K562 (cell line): ENCODE measurements around the gene SLC39A11. TPM values are rescaled to one million over a fixed set of nuclear protein-coding genes. Genes with fewer than 3 reads are reported as not detected.

Source experiments
- BHLHE40 ChIP-seq: IDR thresholded peaks from 2 replicates; pipeline ENCODE4 v1.6.1; 2011; ENCODE audit warnings: low read length, improper control_type of control experiment
- HNRNPK ChIP-seq: fragments of 200-400 bp; formaldehyde crosslinking; IDR thresholded peaks from one replicate; pipeline ENCODE4 v1.6.1; 2018; ENCODE audit warnings: mild to moderate bottlenecking, low read depth, low read length; ENCODE audit not compliant: poor library complexity, severe bottlenecking
- HNRNPL ChIP-seq: fragments of 200-400 bp; formaldehyde crosslinking; IDR thresholded peaks from 2 replicates; pipeline ENCODE4 v1.6.1; 2017; ENCODE audit warnings: low read depth, mild to moderate bottlenecking, low read length
- MEF2D ChIP-seq: conservative IDR thresholded peaks from 2 replicates; pipeline ENCODE4 v1.6.1; 2016; ENCODE audit warnings: low read depth, missing genetic modification characterization, missing compliant biosample characterization
- NCOA6 ChIP-seq: fragments of 450-650 bp; IDR thresholded peaks from 2 replicates; pipeline ENCODE4 v1.6.1; 2017; ENCODE audit warnings: mild to moderate bottlenecking
- TRIM24 ChIP-seq, 2 experiments: fragments of 450-650 bp; IDR thresholded peaks; 2 replicates each; pipeline ENCODE4 v1.6.1; 2016
- ZNF282 ChIP-seq: sonication (generic); formaldehyde crosslinking; IDR thresholded peaks from 2 replicates; pipeline ENCODE4 v1.8.1; 2023; ENCODE audit warnings: missing genetic modification reagents
- ZNF384 ChIP-seq: IDR thresholded peaks from 2 replicates; pipeline ENCODE4 v1.6.1; 2012; ENCODE audit warnings: low read depth, low read length, improper control_type of control experiment
- ZNF696 ChIP-seq: fragments of 250-450 bp; sonication (Bioruptor Pico); conservative IDR thresholded peaks from 2 replicates; pipeline ENCODE4 v1.4.0; 2020; ENCODE audit warnings: mild to moderate bottlenecking, moderate library complexity
- ZNF830 ChIP-seq: fragments of 250-450 bp; sonication (Bioruptor Pico); IDR thresholded peaks from 2 replicates; pipeline ENCODE4 v1.5.0; 2021; ENCODE audit warnings: mild to moderate bottlenecking
- ZZZ3 ChIP-seq: fragments of 450-650 bp; IDR thresholded peaks from 2 replicates; pipeline ENCODE4 v1.6.1; 2016; ENCODE audit warnings: antibody characterized with exemption, mild to moderate bottlenecking, moderate library complexity
- polyA plus RNA-seq, 8 experiments: library from polyadenylated mRNA; depleted of rRNA in 4 of 8; stranded (reverse) in 5 of 8; unstranded in 3 of 8; fragments of >200 nt; fragmentation: Nextera tagmentation in 2 of 8; fragmentation: Illumina TruSeq in 1 of 8; extraction: Ambion mirVana in 2 of 8; extraction: Trizol in 1 of 8; gene quantifications; 2 replicates each; pipeline versions ENCODE4 v1.2.1 to v1.2.3, GENCODE V29; 2011 to 2014; ENCODE audit warnings: inconsistent platforms in 1 of 8, missing spikeins in 1 of 8
- total RNA-seq, 7 experiments: library from RNA; depleted of rRNA in 6 of 7; stranded (reverse); fragments of >200 nt in 6 of 7; fragmentation: Illumina TruSeq in 2 of 7; extraction: Trizol in 2 of 7; gene quantifications; 2 replicates each; pipeline versions ENCODE4 v1.2.1 to v1.2.3, GENCODE V29; 2011 to 2021; ENCODE audit warnings: low replicate concordance in 1 of 7
- TF ChIP-seq, protein P1 (sequence below): fragments of 250-450 bp; sonication (Bioruptor Pico); IDR thresholded peaks from 2 replicates; pipeline ENCODE4 v1.8.0; 2021; ENCODE audit warnings: moderate library complexity, mild to moderate bottlenecking, inconsistent platforms
- TF ChIP-seq, protein P2 (sequence below): fragments of 250-450 bp; sonication (Bioruptor Pico); IDR thresholded peaks from 2 replicates; pipeline ENCODE4 v1.8.0; 2022; ENCODE audit warnings: inconsistent platforms
- TF ChIP-seq, protein P3 (sequence below): fragments of 200-600 bp; sonication (generic); IDR thresholded peaks from one replicate; pipeline ENCODE4 v1.6.1; 2012; ENCODE audit warnings: mild to moderate bottlenecking, low read depth, low read length, inconsistent platforms

The SLC39A11 gene
- total and polyA plus RNA-seq, 9 of the 15 experiments (the other 6 are each of a cell fraction or from before 2014, with no cell fraction given): 10.5 to 26.4 (median 13.4) TPM

DNA sequence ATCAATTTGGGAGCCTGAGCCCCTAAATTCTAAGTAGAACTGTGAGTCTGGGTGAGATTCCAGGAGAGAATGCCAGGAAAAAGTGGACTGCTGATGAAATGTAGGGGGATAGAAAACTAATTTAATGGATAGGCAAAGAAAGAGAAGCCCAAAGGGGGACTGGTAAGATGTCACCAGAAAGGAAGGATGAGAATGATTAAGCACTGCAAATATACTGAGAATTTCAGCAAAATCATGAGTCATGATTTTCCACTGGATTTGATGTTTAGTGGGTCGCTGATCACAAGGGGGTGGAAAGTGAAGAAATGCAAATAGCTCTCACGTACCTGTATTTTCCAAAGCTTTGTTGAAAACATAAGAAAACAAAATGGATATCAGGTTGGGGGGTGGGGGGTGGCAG lies 201.8 kb downstream of the SLC39A11 start (continued):
- TF ChIP-seq HNRNPK: no peak
- TF ChIP-seq NCOA6: no peak
- no peak for TF ChIP-seq ZNF282 (CRISPR knock-in tag)
- TF ChIP-seq ZNF830 (CRISPR knock-in tag): no peak
- TF ChIP-seq, protein P1, sequence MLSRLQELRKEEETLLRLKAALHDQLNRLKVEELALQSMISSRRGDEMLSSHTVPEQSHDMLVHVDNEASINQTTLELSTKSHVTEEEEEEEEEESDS: no peak
- TF ChIP-seq, protein P2, sequence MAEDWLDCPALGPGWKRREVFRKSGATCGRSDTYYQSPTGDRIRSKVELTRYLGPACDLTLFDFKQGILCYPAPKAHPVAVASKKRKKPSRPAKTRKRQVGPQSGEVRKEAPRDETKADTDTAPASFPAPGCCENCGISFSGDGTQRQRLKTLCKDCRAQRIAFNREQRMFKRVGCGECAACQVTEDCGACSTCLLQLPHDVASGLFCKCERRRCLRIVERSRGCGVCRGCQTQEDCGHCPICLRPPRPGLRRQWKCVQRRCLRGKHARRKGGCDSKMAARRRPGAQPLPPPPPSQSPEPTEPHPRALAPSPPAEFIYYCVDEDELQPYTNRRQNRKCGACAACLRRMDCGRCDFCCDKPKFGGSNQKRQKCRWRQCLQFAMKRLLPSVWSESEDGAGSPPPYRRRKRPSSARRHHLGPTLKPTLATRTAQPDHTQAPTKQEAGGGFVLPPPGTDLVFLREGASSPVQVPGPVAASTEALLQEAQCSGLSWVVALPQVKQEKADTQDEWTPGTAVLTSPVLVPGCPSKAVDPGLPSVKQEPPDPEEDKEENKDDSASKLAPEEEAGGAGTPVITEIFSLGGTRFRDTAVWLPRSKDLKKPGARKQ: no peak
- TF ChIP-seq BHLHE40: no peak
- TF ChIP-seq ZNF696 (CRISPR knock-in tag): no peak
- TF ChIP-seq MEF2D (tag): no peak
- TF ChIP-seq ZNF384: no peak
- TF ChIP-seq TRIM24 (IDR thresholded peaks at IDR 0.05): no peak
- no peak for TF ChIP-seq HNRNPL
- TF ChIP-seq ZZZ3: no peak
- TF ChIP-seq, protein P3, sequence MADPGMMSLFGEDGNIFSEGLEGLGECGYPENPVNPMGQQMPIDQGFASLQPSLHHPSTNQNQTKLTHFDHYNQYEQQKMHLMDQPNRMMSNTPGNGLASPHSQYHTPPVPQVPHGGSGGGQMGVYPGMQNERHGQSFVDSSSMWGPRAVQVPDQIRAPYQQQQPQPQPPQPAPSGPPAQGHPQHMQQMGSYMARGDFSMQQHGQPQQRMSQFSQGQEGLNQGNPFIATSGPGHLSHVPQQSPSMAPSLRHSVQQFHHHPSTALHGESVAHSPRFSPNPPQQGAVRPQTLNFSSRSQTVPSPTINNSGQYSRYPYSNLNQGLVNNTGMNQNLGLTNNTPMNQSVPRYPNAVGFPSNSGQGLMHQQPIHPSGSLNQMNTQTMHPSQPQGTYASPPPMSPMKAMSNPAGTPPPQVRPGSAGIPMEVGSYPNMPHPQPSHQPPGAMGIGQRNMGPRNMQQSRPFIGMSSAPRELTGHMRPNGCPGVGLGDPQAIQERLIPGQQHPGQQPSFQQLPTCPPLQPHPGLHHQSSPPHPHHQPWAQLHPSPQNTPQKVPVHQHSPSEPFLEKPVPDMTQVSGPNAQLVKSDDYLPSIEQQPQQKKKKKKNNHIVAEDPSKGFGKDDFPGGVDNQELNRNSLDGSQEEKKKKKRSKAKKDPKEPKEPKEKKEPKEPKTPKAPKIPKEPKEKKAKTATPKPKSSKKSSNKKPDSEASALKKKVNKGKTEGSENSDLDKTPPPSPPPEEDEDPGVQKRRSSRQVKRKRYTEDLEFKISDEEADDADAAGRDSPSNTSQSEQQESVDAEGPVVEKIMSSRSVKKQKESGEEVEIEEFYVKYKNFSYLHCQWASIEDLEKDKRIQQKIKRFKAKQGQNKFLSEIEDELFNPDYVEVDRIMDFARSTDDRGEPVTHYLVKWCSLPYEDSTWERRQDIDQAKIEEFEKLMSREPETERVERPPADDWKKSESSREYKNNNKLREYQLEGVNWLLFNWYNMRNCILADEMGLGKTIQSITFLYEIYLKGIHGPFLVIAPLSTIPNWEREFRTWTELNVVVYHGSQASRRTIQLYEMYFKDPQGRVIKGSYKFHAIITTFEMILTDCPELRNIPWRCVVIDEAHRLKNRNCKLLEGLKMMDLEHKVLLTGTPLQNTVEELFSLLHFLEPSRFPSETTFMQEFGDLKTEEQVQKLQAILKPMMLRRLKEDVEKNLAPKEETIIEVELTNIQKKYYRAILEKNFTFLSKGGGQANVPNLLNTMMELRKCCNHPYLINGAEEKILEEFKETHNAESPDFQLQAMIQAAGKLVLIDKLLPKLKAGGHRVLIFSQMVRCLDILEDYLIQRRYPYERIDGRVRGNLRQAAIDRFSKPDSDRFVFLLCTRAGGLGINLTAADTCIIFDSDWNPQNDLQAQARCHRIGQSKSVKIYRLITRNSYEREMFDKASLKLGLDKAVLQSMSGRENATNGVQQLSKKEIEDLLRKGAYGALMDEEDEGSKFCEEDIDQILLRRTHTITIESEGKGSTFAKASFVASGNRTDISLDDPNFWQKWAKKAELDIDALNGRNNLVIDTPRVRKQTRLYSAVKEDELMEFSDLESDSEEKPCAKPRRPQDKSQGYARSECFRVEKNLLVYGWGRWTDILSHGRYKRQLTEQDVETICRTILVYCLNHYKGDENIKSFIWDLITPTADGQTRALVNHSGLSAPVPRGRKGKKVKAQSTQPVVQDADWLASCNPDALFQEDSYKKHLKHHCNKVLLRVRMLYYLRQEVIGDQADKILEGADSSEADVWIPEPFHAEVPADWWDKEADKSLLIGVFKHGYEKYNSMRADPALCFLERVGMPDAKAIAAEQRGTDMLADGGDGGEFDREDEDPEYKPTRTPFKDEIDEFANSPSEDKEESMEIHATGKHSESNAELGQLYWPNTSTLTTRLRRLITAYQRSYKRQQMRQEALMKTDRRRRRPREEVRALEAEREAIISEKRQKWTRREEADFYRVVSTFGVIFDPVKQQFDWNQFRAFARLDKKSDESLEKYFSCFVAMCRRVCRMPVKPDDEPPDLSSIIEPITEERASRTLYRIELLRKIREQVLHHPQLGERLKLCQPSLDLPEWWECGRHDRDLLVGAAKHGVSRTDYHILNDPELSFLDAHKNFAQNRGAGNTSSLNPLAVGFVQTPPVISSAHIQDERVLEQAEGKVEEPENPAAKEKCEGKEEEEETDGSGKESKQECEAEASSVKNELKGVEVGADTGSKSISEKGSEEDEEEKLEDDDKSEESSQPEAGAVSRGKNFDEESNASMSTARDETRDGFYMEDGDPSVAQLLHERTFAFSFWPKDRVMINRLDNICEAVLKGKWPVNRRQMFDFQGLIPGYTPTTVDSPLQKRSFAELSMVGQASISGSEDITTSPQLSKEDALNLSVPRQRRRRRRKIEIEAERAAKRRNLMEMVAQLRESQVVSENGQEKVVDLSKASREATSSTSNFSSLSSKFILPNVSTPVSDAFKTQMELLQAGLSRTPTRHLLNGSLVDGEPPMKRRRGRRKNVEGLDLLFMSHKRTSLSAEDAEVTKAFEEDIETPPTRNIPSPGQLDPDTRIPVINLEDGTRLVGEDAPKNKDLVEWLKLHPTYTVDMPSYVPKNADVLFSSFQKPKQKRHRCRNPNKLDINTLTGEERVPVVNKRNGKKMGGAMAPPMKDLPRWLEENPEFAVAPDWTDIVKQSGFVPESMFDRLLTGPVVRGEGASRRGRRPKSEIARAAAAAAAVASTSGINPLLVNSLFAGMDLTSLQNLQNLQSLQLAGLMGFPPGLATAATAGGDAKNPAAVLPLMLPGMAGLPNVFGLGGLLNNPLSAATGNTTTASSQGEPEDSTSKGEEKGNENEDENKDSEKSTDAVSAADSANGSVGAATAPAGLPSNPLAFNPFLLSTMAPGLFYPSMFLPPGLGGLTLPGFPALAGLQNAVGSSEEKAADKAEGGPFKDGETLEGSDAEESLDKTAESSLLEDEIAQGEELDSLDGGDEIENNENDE: no peak
